ENCODE measurements around the gene C5orf46.

Gene C5orf46

DNA sequence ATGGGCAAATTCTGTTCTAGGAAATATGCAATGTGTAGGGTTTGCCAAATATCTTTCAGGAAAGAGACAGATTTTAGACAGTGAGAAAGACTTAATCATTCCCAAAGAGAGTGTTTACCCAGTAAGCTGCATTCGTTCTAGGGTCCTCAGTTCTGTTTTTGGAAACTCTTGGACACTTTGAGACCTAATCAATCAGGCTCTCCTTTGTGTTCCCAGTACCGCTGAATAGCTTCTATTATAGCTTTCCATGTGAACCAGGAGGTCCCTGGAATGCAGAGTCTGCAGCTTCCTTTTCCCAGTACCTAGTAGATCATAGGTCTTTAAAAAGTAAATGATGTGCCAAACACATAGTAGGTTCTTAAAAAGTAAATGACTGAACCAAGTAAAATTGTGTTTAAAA, 63.5 kb downstream of the C5orf46 start:
- TF ChIP-seq, protein P1, sequence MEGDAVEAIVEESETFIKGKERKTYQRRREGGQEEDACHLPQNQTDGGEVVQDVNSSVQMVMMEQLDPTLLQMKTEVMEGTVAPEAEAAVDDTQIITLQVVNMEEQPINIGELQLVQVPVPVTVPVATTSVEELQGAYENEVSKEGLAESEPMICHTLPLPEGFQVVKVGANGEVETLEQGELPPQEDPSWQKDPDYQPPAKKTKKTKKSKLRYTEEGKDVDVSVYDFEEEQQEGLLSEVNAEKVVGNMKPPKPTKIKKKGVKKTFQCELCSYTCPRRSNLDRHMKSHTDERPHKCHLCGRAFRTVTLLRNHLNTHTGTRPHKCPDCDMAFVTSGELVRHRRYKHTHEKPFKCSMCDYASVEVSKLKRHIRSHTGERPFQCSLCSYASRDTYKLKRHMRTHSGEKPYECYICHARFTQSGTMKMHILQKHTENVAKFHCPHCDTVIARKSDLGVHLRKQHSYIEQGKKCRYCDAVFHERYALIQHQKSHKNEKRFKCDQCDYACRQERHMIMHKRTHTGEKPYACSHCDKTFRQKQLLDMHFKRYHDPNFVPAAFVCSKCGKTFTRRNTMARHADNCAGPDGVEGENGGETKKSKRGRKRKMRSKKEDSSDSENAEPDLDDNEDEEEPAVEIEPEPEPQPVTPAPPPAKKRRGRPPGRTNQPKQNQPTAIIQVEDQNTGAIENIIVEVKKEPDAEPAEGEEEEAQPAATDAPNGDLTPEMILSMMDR (IDR thresholded peaks at IDR 0.05; ENCODE audit: insufficient read depth, low read length, poor library complexity, severe bottlenecking): no peak
- Histone ChIP-seq H3K4me3 (replicated peaks; ENCODE audit: low read depth, low read length) (no peak overlapping the region), H3K36me3 (ENCODE audit: control insufficient read depth, insufficient read depth, low read length) (no peaks in the 10 kb centered on the region), H3K27me3 (replicated peaks; ENCODE audit: control insufficient read depth, insufficient read depth, low read length) (no peaks in the 10 kb centered on the region; the same call in 1 of the 2 replicates)
- DNase-seq (ENCODE audit: extremely low read depth, insufficient read length): no peak

Data from GM06990 (cell line).